ENCODE measurements around the gene PDGFA.

GRCh38 chr7:568031-568951, 48.6 kb upstream of the PDGFA start:
- no peak for TF ChIP-seq CTCF (IDR thresholded peaks at IDR 0.05)
- TF ChIP-seq POLR2AphosphoS5 (IDR thresholded peaks at IDR 0.05): no peak
- no peak for TF ChIP-seq EP300 (IDR thresholded peaks at IDR 0.05)
